ENCODE data around the gene TRABD. TPM values are rescaled to one million over a fixed set of nuclear protein-coding genes. Genes with fewer than 3 reads are reported as not detected.

TRABD gene
- total RNA-seq, 3 donors from 2014 or later = 36.8 to 52.6 (median 42.7) TPM

DNA sequence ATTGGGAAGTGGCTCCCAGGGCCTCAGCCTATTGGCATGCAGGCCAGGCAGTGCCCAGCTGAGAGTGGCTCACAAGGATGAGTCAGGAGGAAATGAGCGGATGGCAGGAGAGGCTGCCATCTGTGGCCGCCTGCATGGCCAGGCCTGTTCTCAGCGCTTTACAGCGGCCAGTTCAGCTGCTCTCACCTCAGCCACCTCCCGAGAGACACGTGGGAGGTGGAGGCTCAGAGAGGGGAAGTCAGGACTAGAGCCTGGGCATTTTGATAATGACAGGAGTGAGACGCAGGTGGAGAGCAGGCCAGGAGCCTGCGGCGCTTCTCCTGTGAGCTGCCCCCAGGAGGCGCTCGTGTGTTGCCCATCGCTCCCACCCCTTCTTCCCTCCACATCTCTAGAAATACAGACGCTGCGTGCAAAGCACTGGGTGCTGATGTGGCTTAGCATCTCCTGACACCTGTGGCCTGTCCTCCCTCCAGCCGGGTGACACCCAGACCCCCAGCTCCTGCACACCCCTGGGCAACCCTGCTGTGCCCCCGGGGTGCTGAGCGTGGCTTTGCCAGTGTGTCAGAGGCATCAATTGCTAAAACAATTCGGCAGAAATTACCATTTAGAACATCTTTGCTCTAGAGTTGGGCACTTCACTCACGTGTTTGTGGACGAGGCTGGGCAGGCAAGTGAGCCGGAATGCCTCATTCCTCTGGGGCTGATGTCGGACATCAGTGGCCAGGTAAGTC is 36.6 kb upstream of the TRABD start:
- no peaks in the 10 kb centered on the region for H3K36me3 ChIP-seq (ENCODE audit: low read depth)
- no peaks in the 10 kb centered on the region for H3K9me3 ChIP-seq
- H3K4me1 ChIP-seq (ENCODE audit: low read depth) = no peaks in the 10 kb centered on the region
- intact Hi-C loops (cut with DNase I, micrococcal nuclease) = loop anchor here (5.0 kb wide), 1 partner anchor 63 kb away; no protein-coding TSS in a partner anchor
- DNase-seq = peak; percentile 73 to 79 (median 75)
- no peak overlapping the region for H3K4me3 ChIP-seq
- TF ChIP-seq, protein P1, sequence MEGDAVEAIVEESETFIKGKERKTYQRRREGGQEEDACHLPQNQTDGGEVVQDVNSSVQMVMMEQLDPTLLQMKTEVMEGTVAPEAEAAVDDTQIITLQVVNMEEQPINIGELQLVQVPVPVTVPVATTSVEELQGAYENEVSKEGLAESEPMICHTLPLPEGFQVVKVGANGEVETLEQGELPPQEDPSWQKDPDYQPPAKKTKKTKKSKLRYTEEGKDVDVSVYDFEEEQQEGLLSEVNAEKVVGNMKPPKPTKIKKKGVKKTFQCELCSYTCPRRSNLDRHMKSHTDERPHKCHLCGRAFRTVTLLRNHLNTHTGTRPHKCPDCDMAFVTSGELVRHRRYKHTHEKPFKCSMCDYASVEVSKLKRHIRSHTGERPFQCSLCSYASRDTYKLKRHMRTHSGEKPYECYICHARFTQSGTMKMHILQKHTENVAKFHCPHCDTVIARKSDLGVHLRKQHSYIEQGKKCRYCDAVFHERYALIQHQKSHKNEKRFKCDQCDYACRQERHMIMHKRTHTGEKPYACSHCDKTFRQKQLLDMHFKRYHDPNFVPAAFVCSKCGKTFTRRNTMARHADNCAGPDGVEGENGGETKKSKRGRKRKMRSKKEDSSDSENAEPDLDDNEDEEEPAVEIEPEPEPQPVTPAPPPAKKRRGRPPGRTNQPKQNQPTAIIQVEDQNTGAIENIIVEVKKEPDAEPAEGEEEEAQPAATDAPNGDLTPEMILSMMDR (IDR thresholded peaks at IDR 0.05) = peak; percentile 81
- peak; percentile 92 for ATAC-seq

DNA sequence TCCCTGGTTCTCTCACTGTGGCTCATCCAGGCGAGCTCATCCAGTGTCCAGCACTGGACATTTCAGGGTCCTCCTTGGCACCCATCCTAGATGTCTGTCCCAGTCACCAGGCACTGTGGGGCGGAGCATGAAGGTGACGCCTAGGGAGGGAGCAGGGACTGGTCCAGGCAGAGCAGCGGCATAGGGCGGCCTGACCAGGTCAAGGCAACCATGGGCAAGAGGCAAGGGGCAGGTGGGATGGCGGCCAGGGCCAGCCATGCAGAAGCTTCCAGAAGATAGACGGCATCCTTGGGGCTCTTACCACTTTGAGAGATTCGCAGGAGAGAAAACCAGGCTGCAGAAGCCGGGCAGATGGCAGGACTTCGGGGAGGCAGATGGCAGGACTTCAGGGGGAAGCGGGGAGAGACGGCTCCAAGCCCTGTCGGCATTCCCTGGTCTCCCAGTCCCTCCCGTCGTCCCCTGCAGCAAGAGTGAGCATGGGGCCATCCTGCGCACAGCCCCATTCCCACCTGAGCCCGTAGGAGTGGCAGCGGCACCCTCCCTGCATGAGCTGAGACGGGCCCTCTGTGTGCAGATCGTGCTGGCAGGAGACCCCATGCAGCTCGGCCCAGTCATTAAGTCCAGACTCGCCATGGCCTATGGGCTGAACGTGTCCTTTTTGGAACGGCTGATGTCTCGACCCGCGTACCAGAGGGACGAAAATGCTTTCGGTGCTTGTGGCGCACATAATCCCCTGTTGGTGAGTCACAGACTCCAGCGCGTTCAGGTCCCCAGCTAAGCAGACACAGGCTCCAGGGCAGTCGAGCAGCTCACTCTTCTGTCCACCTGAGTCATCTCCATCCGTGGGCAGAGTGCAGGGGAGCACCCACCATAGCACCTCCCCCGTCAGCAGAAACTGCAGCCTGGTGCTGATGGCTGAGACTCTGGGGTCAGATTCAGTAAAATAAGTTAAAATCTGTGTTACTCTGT is 35.3 kb upstream of the TRABD start:
- no peaks in the 10 kb centered on the region for H3K4me1 ChIP-seq (ENCODE audit: low read depth)
- ATAC-seq (no peak), DNase-seq (no peak)
- intact Hi-C loops (cut with DNase I, micrococcal nuclease) = no loop called here
- TF ChIP-seq, protein P1 (IDR thresholded peaks at IDR 0.05) = no peak
- H3K36me3 ChIP-seq (ENCODE audit: low read depth) = no peaks in the 10 kb centered on the region
- H3K9me3 ChIP-seq = no peaks in the 10 kb centered on the region
- no peak overlapping the region for H3K4me3 ChIP-seq

DNA sequence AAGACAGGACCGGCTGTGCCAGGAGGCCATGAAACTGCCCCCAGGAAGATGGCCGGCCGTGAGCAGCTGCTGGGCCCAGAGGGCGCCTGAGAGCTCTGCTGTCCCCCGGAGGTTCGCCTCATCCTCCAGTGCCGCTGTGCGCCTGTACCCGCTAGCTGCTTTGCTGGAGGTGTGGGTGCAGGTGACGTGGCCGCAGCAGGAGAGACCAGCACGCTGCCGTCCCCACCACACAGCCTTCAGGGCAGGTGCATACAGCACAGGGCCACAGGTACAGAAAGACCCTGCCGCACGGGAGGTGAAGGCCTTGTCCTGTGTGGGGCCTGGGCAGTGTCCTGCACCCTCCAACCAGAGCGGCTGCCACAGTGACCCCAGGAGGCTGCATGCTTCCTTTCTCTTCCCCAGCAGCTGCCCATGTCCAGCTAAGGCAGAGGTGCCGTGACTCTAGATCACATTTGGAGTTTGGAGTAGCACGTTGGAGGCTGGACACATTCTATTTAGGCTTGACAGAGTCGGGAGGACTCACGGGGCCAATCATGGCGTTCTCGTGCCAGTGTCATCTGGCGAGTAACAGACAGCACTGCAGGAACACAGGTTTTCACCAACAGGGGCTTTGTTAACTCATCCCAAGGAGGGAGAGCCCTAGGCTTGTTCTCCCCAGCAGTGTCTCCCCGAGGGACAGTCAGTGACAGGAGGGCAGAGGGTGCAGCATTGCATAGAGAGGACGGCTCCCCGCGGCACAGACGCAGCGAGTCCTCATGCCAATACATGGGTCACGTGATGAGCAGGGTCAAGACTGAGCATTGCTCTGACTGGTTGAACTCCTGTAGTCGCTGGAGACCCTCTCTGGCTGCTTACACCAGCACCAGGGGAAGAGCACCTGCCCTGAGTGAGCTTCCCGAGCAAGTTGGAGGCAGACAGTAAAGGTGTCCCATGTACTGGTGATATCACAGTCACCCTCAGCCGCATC is 33.9 kb upstream of the TRABD start:
- no peaks in the 10 kb centered on the region for H3K36me3 ChIP-seq (ENCODE audit: low read depth)
- ATAC-seq (no peak), DNase-seq (no peak)
- no peaks in the 10 kb centered on the region for H3K4me1 ChIP-seq (ENCODE audit: low read depth)
- TF ChIP-seq, protein P1 (IDR thresholded peaks at IDR 0.05) = no peak
- no peak overlapping the region for H3K4me3 ChIP-seq
- intact Hi-C loops (cut with DNase I, micrococcal nuclease) = no loop called here
- no peaks in the 10 kb centered on the region for H3K9me3 ChIP-seq

DNA sequence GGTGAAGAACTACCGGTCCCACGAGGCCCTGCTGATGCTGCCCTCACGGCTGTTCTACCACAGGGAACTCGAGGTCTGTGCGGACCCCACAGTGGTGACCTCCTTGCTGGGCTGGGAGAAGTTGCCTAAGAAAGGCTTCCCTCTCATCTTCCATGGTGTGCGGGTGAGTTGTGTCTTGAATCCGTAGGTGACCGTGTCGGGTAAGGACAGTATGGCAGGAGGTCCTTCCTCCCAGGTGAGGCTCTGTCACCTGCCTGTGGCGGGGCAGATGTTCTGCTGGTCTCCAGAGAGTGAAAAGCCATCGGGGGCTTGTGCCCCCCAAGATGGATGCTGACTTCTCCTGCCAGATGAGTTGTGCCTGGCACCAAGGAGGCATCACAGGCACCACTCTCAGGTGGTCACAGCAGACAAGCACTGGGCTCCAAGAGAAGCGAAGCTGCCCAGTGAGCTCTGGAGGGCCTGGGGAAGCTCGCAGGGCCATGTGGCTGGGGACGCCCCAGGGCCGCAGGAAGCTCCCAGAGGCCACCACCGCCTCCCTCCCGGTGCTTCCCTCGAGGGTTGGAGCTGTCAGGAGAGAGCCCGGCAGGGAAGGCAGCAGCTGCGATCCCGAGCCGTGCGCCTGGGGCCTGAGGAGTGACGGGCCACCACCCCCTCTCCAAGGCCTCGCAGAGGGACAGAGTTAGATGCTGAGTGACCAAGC is 32.5 kb upstream of the TRABD start:
- intact Hi-C loops (cut with DNase I, micrococcal nuclease) = no loop called here
- Histone ChIP-seq H3K9me3 (no peaks in the 10 kb centered on the region), H3K36me3 (ENCODE audit: low read depth) (no peaks in the 10 kb centered on the region), H3K4me3 (no peak overlapping the region), H3K4me1 (ENCODE audit: low read depth) (no peaks in the 10 kb centered on the region)
- DNase-seq (no peak), ATAC-seq (no peak)
- TF ChIP-seq, protein P1 (IDR thresholded peaks at IDR 0.05) = no peak
